SH-SY5Y (cell line): ENCODE measurements around the gene MED7.

Experiments
- GATA2 ChIP-seq: IDR thresholded peaks from 2 replicates; pipeline ENCODE4 v1.6.1; 2011; ENCODE audit warnings: mild to moderate bottlenecking, low read depth, low read length
- GATA3 ChIP-seq: IDR thresholded peaks from 2 replicates; pipeline ENCODE4 v1.6.1; 2011; ENCODE audit warnings: low read depth, mild to moderate bottlenecking, low read length, moderate library complexity

The MED7 gene

DNA sequence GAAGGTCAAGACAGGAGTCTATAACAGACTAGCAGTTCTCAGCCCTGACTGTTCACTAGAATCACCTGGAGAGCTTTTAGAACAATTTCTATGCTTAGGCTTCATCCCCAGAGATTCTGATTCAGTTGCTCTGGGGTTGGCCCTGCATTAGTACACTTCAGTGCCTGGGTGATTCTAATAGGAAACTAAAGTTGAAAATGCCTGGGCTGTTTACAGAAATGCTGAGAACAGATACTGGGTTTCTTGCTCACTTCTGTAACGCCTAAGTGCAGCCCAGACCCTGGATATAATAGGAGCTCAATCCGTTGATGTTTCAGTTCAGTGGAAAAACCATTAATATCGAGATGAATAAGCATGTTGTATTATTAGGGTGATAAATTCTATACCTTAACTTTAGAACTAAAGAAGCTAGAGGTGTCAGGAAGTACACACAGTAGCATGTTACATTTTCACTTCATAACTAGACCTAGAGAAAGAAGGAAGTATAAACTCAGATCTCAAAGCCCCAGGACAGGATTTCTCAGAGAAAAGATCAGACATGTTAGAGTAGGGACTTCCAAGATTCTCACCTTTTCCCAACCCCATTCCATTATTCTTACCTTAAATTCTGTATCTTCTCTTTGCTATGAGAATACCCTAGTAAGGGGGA is 54.2 kb downstream of the MED7 start:
- TF ChIP-seq GATA2, result no peak
- TF ChIP-seq GATA3, result no peak
